HEK293 (cell line): ENCODE results near the gene ADRA2C.

Experiments used
- CTCF ChIA-PET: fragments of 350-600 bp; formaldehyde crosslinking; extraction: SDS; loops from one replicate; lab custom pipeline; 2021; ENCODE audit warnings: antibody characterized with exemption; lab: Yijun Ruan, JAX
- POLR2A ChIA-PET: fragments of 300-600 bp; formaldehyde crosslinking; extraction: SDS; loops from one replicate; lab custom pipeline; 2020; ENCODE audit warnings: antibody characterized with exemption, inconsistent platforms; lab: Yijun Ruan, JAX
- H3K27ac ChIP-seq: fragments of 200-500 bp; sonication (Bioruptor generic); 2 replicates; pipeline ENCODE4 v1.5.1; 2014; ENCODE audit warnings: low read depth, low read length, control low read depth, inconsistent platforms; ENCODE audit errors: extremely low read depth
- H3K36me3 ChIP-seq, 2 experiments: fragments of 200-500 bp in 1 of 2; sonication (Bioruptor generic) in 1 of 2; 1 replicate in 1 of 2; 2 replicates in 1 of 2; pipeline ENCODE4 v1.5.1; 2014 to 2017; ENCODE audit warnings: inconsistent platforms in 2 of 2, low read length in 2 of 2; ENCODE audit not compliant: control insufficient read depth in 2 of 2, insufficient read depth in 1 of 2
- H3K4me1 ChIP-seq: fragments of 200-500 bp; sonication (Bioruptor generic); 2 replicates; pipeline ENCODE4 v1.5.1; 2014; ENCODE audit warnings: mild to moderate bottlenecking, low read length, inconsistent platforms; ENCODE audit not compliant: control insufficient read depth, insufficient read depth
- H3K4me3 ChIP-seq: 2 replicates; pipeline ENCODE4 v1.5.1; 2011; ENCODE audit warnings: low read depth, mild to moderate bottlenecking, control low read depth, low read length, moderate library complexity
- H3K9me3 ChIP-seq: fragments of 200-500 bp; sonication (Bioruptor generic); 2 replicates; pipeline ENCODE4 v1.5.1; 2014; ENCODE audit warnings: low read depth, low read length, inconsistent platforms; ENCODE audit not compliant: control insufficient read depth, insufficient read depth
- ATF2 ChIP-seq: fragments of 450-650 bp; formaldehyde crosslinking; IDR thresholded peaks from 2 replicates; pipeline ENCODE4 v1.5.1; 2016; ENCODE audit warnings: missing biosample characterization, missing genetic modification characterization, low read depth
- MEIS1 ChIP-seq: sonication (generic); formaldehyde crosslinking; IDR thresholded peaks from 2 replicates; pipeline ENCODE4 v1.8.1; 2022; ENCODE audit warnings: missing genetic modification reagents, mild to moderate bottlenecking, borderline replicate concordance
- PRDM6 ChIP-seq: fragments of 450-650 bp; formaldehyde crosslinking; IDR thresholded peaks from 2 replicates; pipeline ENCODE4 v1.5.1; 2017; ENCODE audit warnings: missing biosample characterization, missing genetic modification characterization
- RBAK ChIP-seq: fragments of 450-650 bp; formaldehyde crosslinking; IDR thresholded peaks from 2 replicates; pipeline ENCODE4 v1.5.1; 2016; ENCODE audit warnings: missing biosample characterization, missing genetic modification characterization
- SP7 ChIP-seq: fragments of 450-650 bp; formaldehyde crosslinking; IDR thresholded peaks from 2 replicates; pipeline ENCODE4 v1.5.1; 2016; ENCODE audit warnings: missing biosample characterization, missing genetic modification characterization
- ZBTB49 ChIP-seq: fragments of 450-650 bp; formaldehyde crosslinking; IDR thresholded peaks from 2 replicates; pipeline ENCODE4 v1.5.1; 2016; ENCODE audit warnings: missing biosample characterization, missing genetic modification characterization, low read depth
- ZNF114 ChIP-seq: fragments of 450-650 bp; formaldehyde crosslinking; IDR thresholded peaks from 2 replicates; pipeline ENCODE4 v1.5.0; 2017; ENCODE audit warnings: missing biosample characterization, missing genetic modification characterization
- ZNF155 ChIP-seq: fragments of 450-650 bp; formaldehyde crosslinking; IDR thresholded peaks from 2 replicates; pipeline ENCODE4 v1.5.1; 2016; ENCODE audit warnings: missing biosample characterization, missing genetic modification characterization
- ZNF184 ChIP-seq: fragments of 450-650 bp; IDR thresholded peaks from 2 replicates; pipeline ENCODE4 v1.5.1; 2018; ENCODE audit warnings: missing biosample characterization, mild to moderate bottlenecking, missing genetic modification characterization
- ZNF324 ChIP-seq: fragments of 450-650 bp; formaldehyde crosslinking; IDR thresholded peaks from 2 replicates; pipeline ENCODE4 v1.5.1; 2016; ENCODE audit warnings: missing biosample characterization, missing genetic modification characterization
- ZNF529 ChIP-seq: fragments of 450-650 bp; formaldehyde crosslinking; IDR thresholded peaks from 2 replicates; pipeline ENCODE4 v1.5.1; 2017; ENCODE audit warnings: missing genetic modification characterization, missing biosample characterization; ENCODE audit not compliant: insufficient replicate concordance
- ZNF558 ChIP-seq: fragments of 450-650 bp; formaldehyde crosslinking; IDR thresholded peaks from 2 replicates; pipeline ENCODE4 v1.5.1; 2016; ENCODE audit warnings: missing biosample characterization, missing genetic modification characterization
- ZSCAN23 ChIP-seq: fragments of 450-650 bp; formaldehyde crosslinking; IDR thresholded peaks from 2 replicates; pipeline ENCODE4 v1.5.1; 2016; ENCODE audit warnings: missing biosample characterization, missing genetic modification characterization
- TF ChIP-seq, protein P1 (sequence below): fragments of 450-650 bp; formaldehyde crosslinking; IDR thresholded peaks from 2 replicates; pipeline ENCODE4 v1.5.1; 2016; ENCODE audit warnings: missing biosample characterization, missing genetic modification characterization
- TF ChIP-seq, protein P2 (sequence below): fragments of 450-650 bp; formaldehyde crosslinking; IDR thresholded peaks from 2 replicates; pipeline ENCODE4 v1.5.1; 2016; ENCODE audit warnings: missing biosample characterization, missing genetic modification characterization
- TF ChIP-seq, protein P3 (sequence below): IDR thresholded peaks from 2 replicates; pipeline ENCODE4 v1.6.1; 2011; ENCODE audit warnings: mild to moderate bottlenecking, low read depth, low read length, borderline replicate concordance
- TF ChIP-seq, protein P4 (sequence below): fragments of 450-650 bp; formaldehyde crosslinking; IDR thresholded peaks from 2 replicates; pipeline ENCODE4 v1.5.1; 2016; ENCODE audit warnings: missing biosample characterization, missing genetic modification characterization
- TF ChIP-seq, protein P5 (sequence below): fragments of 450-650 bp; formaldehyde crosslinking; IDR thresholded peaks from 2 replicates; pipeline ENCODE4 v1.5.1; 2016; ENCODE audit warnings: missing biosample characterization, missing genetic modification characterization

The ADRA2C gene

DNA sequence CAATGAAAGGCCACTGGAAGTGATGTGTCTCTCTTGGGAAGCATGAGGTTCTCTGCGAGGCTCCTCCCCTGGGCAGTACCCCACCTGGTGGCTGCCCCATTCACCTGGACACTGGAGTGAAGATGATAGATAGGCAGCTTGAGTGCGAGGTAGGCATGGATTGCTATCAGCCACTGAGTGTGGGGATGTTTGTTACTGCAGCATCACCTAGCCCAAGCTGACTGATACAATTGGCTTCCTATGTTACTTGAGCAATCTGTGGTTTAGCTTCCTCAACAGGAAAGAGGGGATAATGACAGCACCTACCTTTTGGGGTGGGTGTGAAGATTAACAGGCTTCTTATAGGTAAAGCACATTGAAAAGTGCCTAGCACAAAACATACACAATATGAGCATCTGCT lies 30.8 kb downstream of the ADRA2C start:
- Histone ChIP-seq H3K36me3 (no peaks in the 10 kb centered on the region), H3K27ac (no peak overlapping the region), H3K9me3 (no peaks in the 10 kb centered on the region), H3K4me3 (no peak overlapping the region), H3K4me1 (no peaks in the 10 kb centered on the region)
- TF ChIP-seq RBAK (tag by site-specific recombination): peak; percentile 82; the same call in 1 of the 2 replicates
- TF ChIP-seq, protein P1, sequence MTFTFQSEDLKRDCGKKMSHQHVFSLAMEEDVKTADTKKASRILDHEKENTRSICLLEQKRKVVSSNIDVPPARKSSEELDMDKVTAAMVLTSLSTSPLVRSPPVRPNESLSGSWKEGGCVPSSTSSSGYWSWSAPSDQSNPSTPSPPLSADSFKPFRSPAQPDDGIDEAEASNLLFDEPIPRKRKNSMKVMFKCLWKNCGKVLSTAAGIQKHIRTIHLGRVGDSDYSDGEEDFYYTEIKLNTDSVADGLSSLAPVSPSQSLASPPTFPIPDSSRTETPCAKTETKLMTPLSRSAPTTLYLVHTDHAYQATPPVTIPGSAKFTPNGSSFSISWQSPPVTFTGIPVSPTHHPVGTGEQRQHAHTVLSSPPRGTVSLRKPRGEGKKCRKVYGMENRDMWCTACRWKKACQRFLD (tag by site-specific recombination): no peak
- ChIA-PET CTCF (no interaction called here), POLR2A (no interaction called here)

GRCh38 chr4:3797831-3798790 lies 31.9 kb downstream of the ADRA2C start:
- H3K4me1 ChIP-seq: no peaks in the 10 kb centered on the region
- no peaks in the 10 kb centered on the region for H3K36me3 ChIP-seq
- H3K27ac ChIP-seq: no peak overlapping the region
- no peaks in the 10 kb centered on the region for H3K9me3 ChIP-seq
- ChIA-PET CTCF (no interaction called here), POLR2A (no interaction called here)
- no peak overlapping the region for H3K4me3 ChIP-seq
- TF ChIP-seq MEIS1 (no peak), PRDM6 (no peak), ATF2 (tag by site-specific recombination) (no peak), ZNF324 (tag by site-specific recombination) (no peak), ZNF529 (tag by site-specific recombination) (no peak), ZBTB49 (tag by site-specific recombination) (no peak), ZNF184 (tag by site-specific recombination) (no peak), ZNF114 (tag by site-specific recombination) (no peak), ZNF558 (tag by site-specific recombination) (no peak), SP7 (tag by site-specific recombination) (no peak), ZNF155 (tag by site-specific recombination) (no peak), ZSCAN23 (tag by site-specific recombination) (no peak)
- TF ChIP-seq, protein P2, sequence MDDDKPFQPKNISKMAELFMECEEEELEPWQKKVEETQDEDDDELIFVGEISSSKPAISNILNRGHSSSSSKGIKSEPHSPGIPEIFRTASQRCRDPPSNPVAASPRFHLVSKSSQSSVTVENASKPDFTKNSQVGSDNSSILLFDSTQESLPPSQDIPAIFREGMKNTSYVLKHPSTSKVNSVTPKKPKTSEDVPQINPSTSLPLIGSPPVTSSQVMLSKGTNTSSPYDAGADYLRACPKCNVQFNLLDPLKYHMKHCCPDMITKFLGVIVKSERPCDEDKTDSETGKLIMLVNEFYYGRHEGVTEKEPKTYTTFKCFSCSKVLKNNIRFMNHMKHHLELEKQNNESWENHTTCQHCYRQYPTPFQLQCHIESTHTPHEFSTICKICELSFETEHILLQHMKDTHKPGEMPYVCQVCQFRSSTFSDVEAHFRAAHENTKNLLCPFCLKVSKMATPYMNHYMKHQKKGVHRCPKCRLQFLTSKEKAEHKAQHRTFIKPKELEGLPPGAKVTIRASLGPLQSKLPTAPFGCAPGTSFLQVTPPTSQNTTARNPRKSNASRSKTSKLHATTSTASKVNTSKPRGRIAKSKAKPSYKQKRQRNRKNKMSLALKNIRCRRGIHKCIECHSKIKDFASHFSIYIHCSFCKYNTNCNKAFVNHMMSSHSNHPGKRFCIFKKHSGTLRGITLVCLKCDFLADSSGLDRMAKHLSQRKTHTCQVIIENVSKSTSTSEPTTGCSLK (tag by site-specific recombination): no peak
- TF ChIP-seq, protein P3, sequence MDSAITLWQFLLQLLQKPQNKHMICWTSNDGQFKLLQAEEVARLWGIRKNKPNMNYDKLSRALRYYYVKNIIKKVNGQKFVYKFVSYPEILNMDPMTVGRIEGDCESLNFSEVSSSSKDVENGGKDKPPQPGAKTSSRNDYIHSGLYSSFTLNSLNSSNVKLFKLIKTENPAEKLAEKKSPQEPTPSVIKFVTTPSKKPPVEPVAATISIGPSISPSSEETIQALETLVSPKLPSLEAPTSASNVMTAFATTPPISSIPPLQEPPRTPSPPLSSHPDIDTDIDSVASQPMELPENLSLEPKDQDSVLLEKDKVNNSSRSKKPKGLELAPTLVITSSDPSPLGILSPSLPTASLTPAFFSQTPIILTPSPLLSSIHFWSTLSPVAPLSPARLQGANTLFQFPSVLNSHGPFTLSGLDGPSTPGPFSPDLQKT: no peak
- TF ChIP-seq, protein P4, sequence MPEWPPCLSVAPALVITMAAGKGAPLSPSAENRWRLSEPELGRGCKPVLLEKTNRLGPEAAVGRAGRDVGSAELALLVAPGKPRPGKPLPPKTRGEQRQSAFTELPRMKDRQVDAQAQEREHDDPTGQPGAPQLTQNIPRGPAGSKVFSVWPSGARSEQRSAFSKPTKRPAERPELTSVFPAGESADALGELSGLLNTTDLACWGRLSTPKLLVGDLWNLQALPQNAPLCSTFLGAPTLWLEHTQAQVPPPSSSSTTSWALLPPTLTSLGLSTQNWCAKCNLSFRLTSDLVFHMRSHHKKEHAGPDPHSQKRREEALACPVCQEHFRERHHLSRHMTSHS: no peak
- TF ChIP-seq, protein P5, sequence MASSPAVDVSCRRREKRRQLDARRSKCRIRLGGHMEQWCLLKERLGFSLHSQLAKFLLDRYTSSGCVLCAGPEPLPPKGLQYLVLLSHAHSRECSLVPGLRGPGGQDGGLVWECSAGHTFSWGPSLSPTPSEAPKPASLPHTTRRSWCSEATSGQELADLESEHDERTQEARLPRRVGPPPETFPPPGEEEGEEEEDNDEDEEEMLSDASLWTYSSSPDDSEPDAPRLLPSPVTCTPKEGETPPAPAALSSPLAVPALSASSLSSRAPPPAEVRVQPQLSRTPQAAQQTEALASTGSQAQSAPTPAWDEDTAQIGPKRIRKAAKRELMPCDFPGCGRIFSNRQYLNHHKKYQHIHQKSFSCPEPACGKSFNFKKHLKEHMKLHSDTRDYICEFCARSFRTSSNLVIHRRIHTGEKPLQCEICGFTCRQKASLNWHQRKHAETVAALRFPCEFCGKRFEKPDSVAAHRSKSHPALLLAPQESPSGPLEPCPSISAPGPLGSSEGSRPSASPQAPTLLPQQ: no peak
